ENCODE results near the gene GLRA2.

DNA sequence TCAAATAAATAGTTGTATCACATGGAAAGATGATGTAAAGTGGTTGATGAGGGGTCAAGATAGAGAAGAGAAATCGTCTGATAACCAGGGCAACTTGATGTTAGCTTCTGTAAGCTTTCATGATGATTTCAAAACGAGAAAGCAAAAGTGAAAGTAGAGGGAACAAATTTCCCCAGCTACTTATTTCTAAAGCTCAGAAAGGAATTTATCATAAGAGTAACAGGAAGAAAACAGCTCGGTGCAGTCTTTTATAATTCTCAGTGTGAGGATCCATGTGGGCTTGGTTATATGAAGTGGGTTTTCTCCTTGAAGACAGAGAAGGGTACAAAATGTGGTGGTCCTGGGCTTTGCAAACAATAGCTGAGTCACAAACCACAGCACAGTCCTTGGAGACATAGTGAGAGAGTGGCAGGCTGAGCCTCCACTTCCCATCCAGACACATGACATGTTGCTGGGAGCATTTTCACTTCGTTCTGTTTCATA, 32.1 kb upstream of the GLRA2 start:
- TF ChIP-seq POLR2A (IDR thresholded peaks at IDR 0.05) = no peak
- TF ChIP-seq, protein P1, sequence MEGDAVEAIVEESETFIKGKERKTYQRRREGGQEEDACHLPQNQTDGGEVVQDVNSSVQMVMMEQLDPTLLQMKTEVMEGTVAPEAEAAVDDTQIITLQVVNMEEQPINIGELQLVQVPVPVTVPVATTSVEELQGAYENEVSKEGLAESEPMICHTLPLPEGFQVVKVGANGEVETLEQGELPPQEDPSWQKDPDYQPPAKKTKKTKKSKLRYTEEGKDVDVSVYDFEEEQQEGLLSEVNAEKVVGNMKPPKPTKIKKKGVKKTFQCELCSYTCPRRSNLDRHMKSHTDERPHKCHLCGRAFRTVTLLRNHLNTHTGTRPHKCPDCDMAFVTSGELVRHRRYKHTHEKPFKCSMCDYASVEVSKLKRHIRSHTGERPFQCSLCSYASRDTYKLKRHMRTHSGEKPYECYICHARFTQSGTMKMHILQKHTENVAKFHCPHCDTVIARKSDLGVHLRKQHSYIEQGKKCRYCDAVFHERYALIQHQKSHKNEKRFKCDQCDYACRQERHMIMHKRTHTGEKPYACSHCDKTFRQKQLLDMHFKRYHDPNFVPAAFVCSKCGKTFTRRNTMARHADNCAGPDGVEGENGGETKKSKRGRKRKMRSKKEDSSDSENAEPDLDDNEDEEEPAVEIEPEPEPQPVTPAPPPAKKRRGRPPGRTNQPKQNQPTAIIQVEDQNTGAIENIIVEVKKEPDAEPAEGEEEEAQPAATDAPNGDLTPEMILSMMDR (IDR thresholded peaks at IDR 0.05) = no peak
- no peak for TF ChIP-seq POLR2AphosphoS5 (IDR thresholded peaks at IDR 0.05; ENCODE audit: insufficient read depth in 1 of 2, low read depth in 1 of 2)

Measured in vagina (tissue), 2 donors.